Adipose tissue (tissue), 3 donors: Measurements from ENCODE around the gene GALNTL6. TPM values are rescaled to one million over a fixed set of nuclear protein-coding genes. Genes with fewer than 3 reads are reported as not detected.

ENCODE experiments used
- H3K27ac ChIP-seq: one replicate; pipeline ENCODE4 v1.5.1; 2013; ENCODE audit warnings: low read depth, low read length
- WGBS, 3 donors: extraction: QIAGEN DNeasy Blood & Tissue Kit; methylation state at CpG; one replicate each; pipeline ENCODE4 v1.1.7; 2013; 5-methylcytosine and 5-hydroxymethylcytosine counted together
- polyA plus RNA-seq, 3 donors: library from polyadenylated mRNA; stranded (reverse); fragments of 200-250 nt; gene quantifications; one replicate each; pipeline ENCODE4 v1.2.3, GENCODE V29; 2013
- donor health status: healthy with polysubstance abuse.
- donor health status: Bipolar disorder and iron deficiency.
- donor health status: healthy.

The GALNTL6 gene
- polyA plus RNA-seq, 3 donors, result 0.01 to 0.56 (median 0.10) TPM

GRCh38 chr4:172149329-172149728 is 336.1 kb downstream of the GALNTL6 start:
- WGBS, 3 donors, result 55 to 68% (median 65%) methylated on average over 5 of the region's 5 CpGs
- H3K27ac ChIP-seq, result no peak overlapping the region

- WGBS, 3 donors, result 68 to 78% (median 74%) methylated on average over 3 of the region's 3 CpGs
These were observed 339.1 kb downstream of the GALNTL6 start for GRCh38 chr4:172152284-172152683.

GRCh38 chr4:172153719-172154118 is 340.5 kb downstream of the GALNTL6 start:
- 65 to 80% (median 68%) methylated on average over 4 of the region's 4 CpGs for WGBS, 3 donors
- no peak overlapping the region for H3K27ac ChIP-seq

More at GRCh38 chr4:172152284-172152683, 339.1 kb downstream of the GALNTL6 start:
- H3K27ac ChIP-seq, result no peak overlapping the region

- 75 to 81% (median 81%) methylated on average over 15 of the region's 15 CpGs for WGBS, 3 donors
- H3K27ac ChIP-seq, result no peak overlapping the region
These were observed 342.7 kb downstream of the GALNTL6 start for GRCh38 chr4:172155838-172156345.

GRCh38 chr4:172157946-172158345 is 344.7 kb downstream of the GALNTL6 start:
- WGBS, 3 donors, result 54 to 56% (median 56%) methylated on average over 2 of the region's 2 CpGs
- no peak overlapping the region for H3K27ac ChIP-seq

- 37 to 67% (median 56%) methylated on average over 2 of the region's 2 CpGs for WGBS, 3 donors
- H3K27ac ChIP-seq, result no peak overlapping the region
These were observed 350.0 kb downstream of the GALNTL6 start for GRCh38 chr4:172163215-172163614.

GRCh38 chr4:172168888-172169287 is 355.7 kb downstream of the GALNTL6 start:
- no peak overlapping the region for H3K27ac ChIP-seq
- 71 to 79% (median 71%) methylated on average over 2 of the region's 2 CpGs for whole genome bisulfite sequencing, 3 donors

GRCh38 chr4:172169871-172170270 is 356.7 kb downstream of the GALNTL6 start:
- no peak overlapping the region for H3K27ac ChIP-seq
- WGBS, 3 donors, result 55 to 62% (median 61%) methylated on average over 1 of the region's 1 CpG

GRCh38 chr4:172173206-172173605 is 360.0 kb downstream of the GALNTL6 start:
- 59 to 72% (median 65%) methylated on average over 4 of the region's 4 CpGs for WGBS, 3 donors
- H3K27ac ChIP-seq, result no peak overlapping the region

GRCh38 chr4:172177382-172177781 is 364.2 kb downstream of the GALNTL6 start:
- H3K27ac ChIP-seq, result no peak overlapping the region

- no peak overlapping the region for H3K27ac ChIP-seq
- 69 to 79% (median 78%) methylated on average over 6 of the region's 6 CpGs for WGBS, 3 donors
These were observed 375.2 kb downstream of the GALNTL6 start for GRCh38 chr4:172188248-172188988.

- H3K27ac ChIP-seq, result no peak overlapping the region
These were observed 389.4 kb downstream of the GALNTL6 start for GRCh38 chr4:172202480-172203076.

GRCh38 chr4:172207258-172207657 is 394.1 kb downstream of the GALNTL6 start:
- no peak overlapping the region for H3K27ac ChIP-seq
- WGBS, 3 donors, result 43 to 62% (median 46%) methylated on average over 3 of the region's 3 CpGs

- no peak overlapping the region for H3K27ac ChIP-seq
- WGBS, 3 donors, result 43 to 47% (median 46%) methylated on average over 3 of the region's 3 CpGs
These were observed 394.7 kb downstream of the GALNTL6 start for GRCh38 chr4:172207886-172208285.

GRCh38 chr4:172220679-172221078 is 407.5 kb downstream of the GALNTL6 start:
- 0 to 2% (median 0%) methylated on average over 1 of the region's 1 CpG for WGBS, 3 donors
- H3K27ac ChIP-seq, result no peak overlapping the region

GRCh38 chr4:172225457-172225856 is 412.3 kb downstream of the GALNTL6 start:
- H3K27ac ChIP-seq, result no peak overlapping the region
- WGBS, 3 donors, result 92 to 95% (median 92%) methylated on average over 5 of the region's 5 CpGs

GRCh38 chr4:172232966-172233365 is 419.8 kb downstream of the GALNTL6 start:
- no peak overlapping the region for H3K27ac ChIP-seq
- WGBS, 3 donors, result 57 to 61% (median 60%) methylated on average over 5 of the region's 5 CpGs

- H3K27ac ChIP-seq, result no peak overlapping the region
- 86 to 91% (median 87%) methylated on average over 4 of the region's 4 CpGs for WGBS, 3 donors
These were observed 430.3 kb downstream of the GALNTL6 start for GRCh38 chr4:172243551-172243950.

- H3K27ac ChIP-seq, result no peak overlapping the region
These were observed 432.3 kb downstream of the GALNTL6 start for GRCh38 chr4:172245516-172245915.

GRCh38 chr4:172253409-172253808 is 440.2 kb downstream of the GALNTL6 start:
- 24 to 49% (median 32%) methylated on average over 1 of the region's 1 CpG for WGBS, 3 donors
- no peak overlapping the region for H3K27ac ChIP-seq
